ENCODE measurements around the gene C7orf57.

GRCh38 chr7:47988496-47989386, 46.6 kb upstream of the C7orf57 start:
- TF ChIP-seq, protein P1, sequence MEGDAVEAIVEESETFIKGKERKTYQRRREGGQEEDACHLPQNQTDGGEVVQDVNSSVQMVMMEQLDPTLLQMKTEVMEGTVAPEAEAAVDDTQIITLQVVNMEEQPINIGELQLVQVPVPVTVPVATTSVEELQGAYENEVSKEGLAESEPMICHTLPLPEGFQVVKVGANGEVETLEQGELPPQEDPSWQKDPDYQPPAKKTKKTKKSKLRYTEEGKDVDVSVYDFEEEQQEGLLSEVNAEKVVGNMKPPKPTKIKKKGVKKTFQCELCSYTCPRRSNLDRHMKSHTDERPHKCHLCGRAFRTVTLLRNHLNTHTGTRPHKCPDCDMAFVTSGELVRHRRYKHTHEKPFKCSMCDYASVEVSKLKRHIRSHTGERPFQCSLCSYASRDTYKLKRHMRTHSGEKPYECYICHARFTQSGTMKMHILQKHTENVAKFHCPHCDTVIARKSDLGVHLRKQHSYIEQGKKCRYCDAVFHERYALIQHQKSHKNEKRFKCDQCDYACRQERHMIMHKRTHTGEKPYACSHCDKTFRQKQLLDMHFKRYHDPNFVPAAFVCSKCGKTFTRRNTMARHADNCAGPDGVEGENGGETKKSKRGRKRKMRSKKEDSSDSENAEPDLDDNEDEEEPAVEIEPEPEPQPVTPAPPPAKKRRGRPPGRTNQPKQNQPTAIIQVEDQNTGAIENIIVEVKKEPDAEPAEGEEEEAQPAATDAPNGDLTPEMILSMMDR (IDR thresholded peaks at IDR 0.05), result peak; percentile 82
- TF ChIP-seq SIN3A (IDR thresholded peaks at IDR 0.05; ENCODE audit: borderline replicate concordance, insufficient read depth, low read depth, low read length), result no peak
- TF ChIP-seq POLR2AphosphoS5 (IDR thresholded peaks at IDR 0.05; ENCODE audit: low read depth, low read length), result no peak
